NOMO-1 treated with dmso at 0.1 percent for 144 hours (cell line): ENCODE results near the gene OPN5.
"Not testable (repeated sequence)": the region's sequence is repeated elsewhere in the genome, so short reads cannot be mapped to it uniquely, and the experiment has no call there.

Experiments
- DNase-seq: peaks from one replicate; lab custom pipeline; 2025; ENCODE audit not compliant: unreplicated experiment; lab: John Stamatoyannopoulos, UW

The OPN5 gene

GRCh38 chr6:47781732-47782131 is at the start of gene OPN5:
Gene OPN5, plus strand, starts transcription at chr6:47782032. Its CDS starts 35 bp downstream, at chr6:47782067.
- DNase-seq: no peak

- DNase-seq: no peak
These were observed 47.8 kb upstream of the OPN5 start for GRCh38 chr6:47733879-47734558.

- no peak for DNase-seq
These were observed 46.9 kb upstream of the OPN5 start for GRCh38 chr6:47734831-47735481.

GRCh38 chr6:47736083-47736700 is 45.6 kb upstream of the OPN5 start:
- DNase-seq: no peak

- DNase-seq: no peak
These were observed 44.4 kb upstream of the OPN5 start for GRCh38 chr6:47737406-47737805.

- DNase-seq: no peak
These were observed 41.1 kb upstream of the OPN5 start for GRCh38 chr6:47740714-47741113.

GRCh38 chr6:47741807-47742206 is 40.0 kb upstream of the OPN5 start:
- no peak for DNase-seq

- no peak for DNase-seq
These were observed 38.1 kb upstream of the OPN5 start for GRCh38 chr6:47743744-47744143.

GRCh38 chr6:47745269-47745668 is 36.6 kb upstream of the OPN5 start:
- not testable (repeated sequence) for DNase-seq

GRCh38 chr6:47749757-47750156 is 32.1 kb upstream of the OPN5 start:
- DNase-seq: no peak

- no peak for DNase-seq
These were observed 29.0 kb upstream of the OPN5 start for GRCh38 chr6:47752801-47753200.

GRCh38 chr6:47759364-47759763 is 22.5 kb upstream of the OPN5 start:
- no peak for DNase-seq

- no peak for DNase-seq
These were observed 19.3 kb upstream of the OPN5 start for GRCh38 chr6:47762502-47762901.

GRCh38 chr6:47766445-47766844 is 15.4 kb upstream of the OPN5 start:
- no peak for DNase-seq

- DNase-seq: no peak
These were observed 14.7 kb upstream of the OPN5 start for GRCh38 chr6:47767102-47767501.

GRCh38 chr6:47769982-47770381 is 11.8 kb upstream of the OPN5 start:
- DNase-seq: no peak

- no peak for DNase-seq
These were observed 9.5 kb upstream of the OPN5 start for GRCh38 chr6:47772359-47772758.

- DNase-seq: no peak
These were observed 8.8 kb upstream of the OPN5 start for GRCh38 chr6:47773005-47773404.

- peak; percentile 4 for DNase-seq
These were observed 1.1 kb upstream of the OPN5 start for GRCh38 chr6:47780510-47781356.

GRCh38 chr6:47785182-47785581 is 3.4 kb downstream of the OPN5 start:
- no peak for DNase-seq
